HG03097 (cell line): ENCODE results near the gene C5orf63.
"Not testable (repeated sequence)": the region's sequence is repeated elsewhere in the genome, so short reads cannot be mapped to it uniquely, and the experiment has no call there.

Source experiments
- ATAC-seq: cut with Tn5 transposase; IDR thresholded peaks from one replicate; pipeline ENCODE4 v1.9.1; 2021; ENCODE audit not compliant: unreplicated experiment, low FRiP score

Gene C5orf63

GRCh38 chr5:127072861-127073846 lies at the start of gene C5orf63:
Gene C5orf63 (minus strand): TSS chr5:127073502. CDS start chr5:127058995, 14,507 bp downstream.
- peak; percentile 97 for ATAC-seq

- no peak for ATAC-seq
These were observed 39.1 kb upstream of the C5orf63 start for GRCh38 chr5:127112347-127112864.

GRCh38 chr5:127111112-127111511 lies 37.8 kb upstream of the C5orf63 start:
- no peak for ATAC-seq

GRCh38 chr5:127108624-127109260 lies 35.4 kb upstream of the C5orf63 start:
- not testable (repeated sequence) for ATAC-seq

- ATAC-seq: no peak
These were observed 28.6 kb upstream of the C5orf63 start for GRCh38 chr5:127101935-127102334.

- ATAC-seq: no peak
These were observed 28.2 kb upstream of the C5orf63 start for GRCh38 chr5:127101533-127101932.

GRCh38 chr5:127098241-127098640 lies 24.9 kb upstream of the C5orf63 start:
- ATAC-seq: no peak

GRCh38 chr5:127097278-127097677 lies 24.0 kb upstream of the C5orf63 start:
- ATAC-seq: no peak

- ATAC-seq: no peak
These were observed 23.2 kb upstream of the C5orf63 start for GRCh38 chr5:127096328-127096993.

GRCh38 chr5:127094161-127094814 lies 21.0 kb upstream of the C5orf63 start:
- ATAC-seq: no peak

- ATAC-seq: no peak
These were observed 19.4 kb upstream of the C5orf63 start for GRCh38 chr5:127092690-127093089.

GRCh38 chr5:127089191-127089590 lies 15.9 kb upstream of the C5orf63 start:
- ATAC-seq: no peak

GRCh38 chr5:127088251-127088650 lies 14.9 kb upstream of the C5orf63 start:
- no peak for ATAC-seq

GRCh38 chr5:127086589-127086988 lies 13.3 kb upstream of the C5orf63 start:
- no peak for ATAC-seq

GRCh38 chr5:127085796-127086195 lies 12.5 kb upstream of the C5orf63 start:
- no peak for ATAC-seq

- ATAC-seq: no peak
These were observed 12.1 kb upstream of the C5orf63 start for GRCh38 chr5:127085371-127085770.

- ATAC-seq: no peak
These were observed 11.4 kb upstream of the C5orf63 start for GRCh38 chr5:127084656-127085055.

- ATAC-seq: no peak
These were observed 10.4 kb upstream of the C5orf63 start for GRCh38 chr5:127083711-127084110.

- no peak for ATAC-seq
These were observed 6.7 kb upstream of the C5orf63 start for GRCh38 chr5:127079994-127080491.

GRCh38 chr5:127077366-127077765 lies 4.1 kb upstream of the C5orf63 start:
- no peak for ATAC-seq
